Islet of Langerhans (tissue), 1 donor: ENCODE measurements around the gene CACNA1C.
"Not testable (repeated sequence)": the region's sequence is repeated elsewhere in the genome, so short reads cannot be mapped to it uniquely, and the experiment has no call there.

Source experiments
- FAIRE-seq: peaks from one replicate; lab custom pipeline; 2011; peaks lifted over from hg19 to GRCh38; lab: Jason Lieb, UNC

The CACNA1C gene

DNA sequence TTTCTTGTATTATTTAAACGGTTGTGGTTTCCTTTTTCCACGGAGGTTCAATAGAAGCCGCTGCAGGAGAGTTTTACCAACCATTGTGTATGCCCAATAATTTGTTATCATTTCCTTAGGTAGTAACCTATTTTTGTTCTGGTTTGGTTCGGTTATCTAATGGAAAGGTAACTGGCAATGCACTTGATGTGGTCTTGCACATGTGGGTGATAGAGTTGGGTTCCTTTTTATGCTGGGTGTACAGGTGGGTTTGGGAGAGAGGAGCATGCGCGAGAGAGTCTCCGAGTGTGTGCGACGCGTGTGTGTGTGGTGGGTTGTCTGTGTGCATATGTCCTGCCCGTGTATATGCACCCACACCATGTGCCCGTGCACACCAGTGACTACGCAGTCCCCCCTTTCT, 639.3 kb downstream of the CACNA1C start:
- no peak for FAIRE-seq

GRCh38 chr12:2693244-2693860, 640.6 kb downstream of the CACNA1C start:
- FAIRE-seq: no peak

GRCh38 chr12:2693980-2694610, 641.3 kb downstream of the CACNA1C start:
- FAIRE-seq: no peak

DNA sequence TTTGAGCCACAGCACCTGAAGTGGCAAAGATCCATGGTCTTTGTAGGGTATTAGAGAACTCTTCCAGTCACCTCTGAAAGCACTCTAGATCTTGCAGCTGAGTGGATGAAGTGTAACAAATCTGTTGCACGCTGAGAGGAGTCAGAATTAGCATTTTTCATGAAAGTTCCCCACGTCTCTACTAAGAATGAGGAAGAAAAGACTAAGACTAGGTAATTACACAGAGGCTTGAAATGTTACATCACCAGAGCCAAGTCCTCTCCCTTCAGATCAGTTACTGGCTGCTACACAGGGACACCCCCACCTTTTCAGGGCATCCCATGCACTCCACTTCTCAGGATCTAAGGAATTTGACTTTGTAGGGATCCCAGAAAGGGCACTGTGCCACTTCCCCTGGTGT, 643.3 kb downstream of the CACNA1C start:
- no peak for FAIRE-seq

DNA sequence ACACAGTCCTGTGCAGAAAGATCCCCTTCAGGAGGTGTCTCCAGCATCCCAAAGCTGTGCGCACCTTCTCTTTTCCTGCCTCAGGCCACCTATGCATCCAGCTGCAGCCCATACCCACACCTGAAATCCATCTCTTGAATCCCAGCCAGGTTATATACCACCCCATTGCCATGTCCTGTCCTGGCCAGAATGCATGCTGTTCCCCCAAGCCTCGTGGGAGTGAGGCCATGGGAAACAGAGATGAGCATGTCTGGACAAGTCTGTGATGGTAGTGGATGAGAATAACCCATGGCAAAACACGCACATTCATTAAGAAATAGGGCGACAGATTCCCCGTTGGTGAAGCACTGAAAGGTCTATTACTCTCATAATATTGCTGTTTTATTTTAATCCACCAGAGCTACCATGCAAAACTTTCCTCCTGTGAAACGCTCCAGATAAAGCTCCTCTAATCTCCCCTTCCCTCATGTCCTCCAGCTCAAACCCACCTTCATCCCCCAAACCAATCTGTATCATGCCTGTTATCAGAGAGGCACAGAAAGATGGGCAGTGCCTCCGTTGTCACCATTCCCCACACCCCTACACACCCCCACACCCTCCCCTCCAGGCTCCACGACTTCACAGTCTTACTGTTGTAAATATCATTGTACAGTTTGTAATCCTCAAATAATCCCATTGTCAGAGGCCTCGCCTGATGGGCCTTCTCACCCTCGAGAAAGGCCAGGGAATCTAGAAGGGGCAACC, 644.4 kb downstream of the CACNA1C start:
- no peak for FAIRE-seq

- FAIRE-seq: no peak
These were observed 645.8 kb downstream of the CACNA1C start for GRCh38 chr12:2698566-2698965.

DNA sequence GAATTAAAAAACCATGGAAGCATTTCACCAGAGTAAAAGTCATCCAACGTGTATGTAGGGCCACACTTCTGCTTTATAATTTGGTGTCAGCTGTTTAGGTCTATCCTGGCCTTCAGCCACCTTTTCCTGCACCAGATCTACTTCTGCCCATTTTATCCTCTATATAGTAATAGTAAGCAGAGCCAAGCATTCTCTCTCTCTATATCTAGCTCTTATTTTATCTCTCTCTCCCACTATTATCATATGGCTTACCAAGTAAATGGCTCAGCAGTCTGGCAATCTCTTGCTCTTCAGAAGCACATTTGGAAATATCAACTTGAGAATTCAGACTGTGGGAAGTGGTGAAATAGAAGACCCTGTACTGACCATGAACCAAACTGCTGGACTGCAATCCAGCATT, 657.9 kb downstream of the CACNA1C start:
- FAIRE-seq: no peak

GRCh38 chr12:2719392-2719791, 666.6 kb downstream of the CACNA1C start:
- FAIRE-seq: no peak

GRCh38 chr12:2722806-2723205, 670.0 kb downstream of the CACNA1C start:
- FAIRE-seq: no peak

GRCh38 chr12:2732290-2732689, 679.5 kb downstream of the CACNA1C start:
- FAIRE-seq: no peak

GRCh38 chr12:2733493-2734355, 680.9 kb downstream of the CACNA1C start:
- FAIRE-seq: no peak

DNA sequence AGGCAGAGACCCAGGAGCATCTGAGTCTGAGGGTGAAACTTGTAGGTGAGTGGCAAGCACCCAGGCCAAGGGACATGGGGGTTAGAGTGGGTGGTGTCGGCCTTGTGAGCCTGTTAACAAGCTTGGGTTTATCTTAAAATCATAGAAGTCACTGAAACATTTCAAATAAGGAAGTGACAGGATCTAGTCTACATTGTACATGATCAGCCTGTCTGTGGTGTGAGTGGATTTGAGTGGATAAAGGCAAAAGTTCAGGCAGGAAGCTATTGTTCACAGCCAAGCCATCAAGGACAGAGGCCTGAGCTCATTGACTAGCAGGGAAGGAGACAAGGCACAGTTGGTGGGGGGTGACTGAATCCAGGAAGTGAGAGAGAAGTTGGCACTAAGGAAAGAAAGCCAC, 682.6 kb downstream of the CACNA1C start:
- no peak for FAIRE-seq

- no peak for FAIRE-seq
These were observed 685.0 kb downstream of the CACNA1C start for GRCh38 chr12:2737656-2738241.

DNA sequence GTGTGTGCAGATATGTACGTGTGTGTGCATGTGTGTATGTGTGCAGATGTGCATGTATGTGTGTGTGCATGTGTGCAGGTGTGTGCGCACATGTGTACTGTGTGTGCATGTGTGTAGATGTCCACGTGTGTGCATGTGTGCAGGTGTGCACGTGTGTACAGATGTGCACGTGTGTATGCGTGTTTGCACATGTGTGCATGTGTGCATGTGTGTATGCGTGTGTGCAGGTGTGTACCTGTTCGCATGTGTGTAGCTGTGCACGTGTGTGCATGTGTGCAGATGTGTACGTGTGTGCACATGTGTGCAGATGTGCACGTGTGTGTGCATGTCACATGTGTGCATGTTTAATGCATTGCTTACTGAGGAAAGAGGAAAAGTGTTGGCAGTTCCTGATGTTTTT, 686.3 kb downstream of the CACNA1C start:
- FAIRE-seq: no peak

DNA sequence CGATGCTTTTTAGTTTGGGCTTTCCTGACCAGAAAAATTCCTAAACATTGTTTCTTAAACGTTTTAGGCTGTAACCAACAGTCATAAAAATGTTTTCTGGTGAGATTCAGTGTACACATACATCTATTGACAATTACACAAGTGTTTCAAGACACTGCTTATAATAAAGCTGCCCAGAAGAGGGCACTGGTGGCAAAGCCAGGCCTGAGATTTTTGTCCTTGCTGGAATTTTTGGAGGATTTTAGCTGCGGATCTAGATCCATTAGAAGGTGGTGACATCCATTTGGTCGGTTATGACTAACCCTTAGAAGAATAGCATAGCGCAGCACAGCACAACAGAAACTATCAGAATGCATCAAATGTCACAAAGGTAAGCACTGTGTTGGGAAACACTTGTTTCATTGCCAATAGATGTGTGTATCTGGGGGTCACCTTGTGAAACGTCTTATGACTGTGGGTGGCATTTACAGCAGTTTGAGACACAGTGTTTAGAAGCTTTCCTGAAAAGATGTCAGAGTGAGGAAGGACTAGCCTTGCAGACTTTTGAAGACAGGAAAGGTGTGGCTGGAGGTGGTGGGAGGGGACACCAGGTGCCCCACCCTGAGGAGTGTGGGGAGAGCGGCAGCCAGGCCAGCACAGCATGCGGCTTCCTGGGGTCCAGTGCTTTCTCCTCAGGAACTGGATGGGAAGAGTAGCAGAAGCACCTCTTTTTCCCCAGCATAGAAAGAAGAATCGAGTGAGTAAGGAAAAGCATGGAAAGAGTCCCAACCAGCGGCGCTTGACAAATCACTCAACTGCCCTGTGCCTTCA, 687.2 kb downstream of the CACNA1C start:
- peak; percentile 87 for FAIRE-seq

GRCh38 chr12:2742037-2742436, 689.2 kb downstream of the CACNA1C start:
- FAIRE-seq: not testable (repeated sequence)

GRCh38 chr12:2743478-2743877, 690.7 kb downstream of the CACNA1C start:
- FAIRE-seq: no peak

GRCh38 chr12:2745655-2746054, 692.9 kb downstream of the CACNA1C start:
- FAIRE-seq: no peak
